GM12878 (cell line): Measurements from ENCODE around the gene ULK4. TPM values are rescaled to one million over a fixed set of nuclear protein-coding genes. Genes with fewer than 3 reads are reported as not detected.

Source experiments
- ATAC-seq: fragments of 200-7000 bp; cut with Tn5 transposase; 3 replicates; pipeline ENCODE4 v1.9.1; 2020; ENCODE audit warnings: mild to moderate bottlenecking, moderate library complexity
- BruUV-seq: library from RNA; stranded (reverse); fragments of 400-500 nt; replicated peaks from 2 replicates; lab custom pipeline; 2021; lab: Mats Ljungman, UMichigan
- CTCF ChIA-PET: fragments of 300-600 bp; sonication (Branson Sonifier 250); formaldehyde crosslinking; extraction: SDS; loops from one replicate; lab custom pipeline; 2021; ENCODE audit warnings: inconsistent platforms; lab: Yijun Ruan, JAX
- POLR2A ChIA-PET: fragments of 350-600 bp; formaldehyde crosslinking; extraction: SDS; loops from one replicate; lab custom pipeline; 2021; ENCODE audit warnings: inconsistent platforms; lab: Charles Lee
- RAD21 ChIA-PET: fragments of 300-600 bp; sonication (Branson Sonifier 250); formaldehyde crosslinking; loops from one replicate; lab custom pipeline; 2023; ENCODE audit warnings: antibody characterized with exemption; ENCODE audit not compliant: unreplicated experiment; lab: Charles Lee
- SMC1A ChIA-PET: fragments of 300-600 bp; sonication (Branson Sonifier 250); formaldehyde crosslinking; loops from one replicate; lab custom pipeline; 2023; ENCODE audit not compliant: unreplicated experiment, uncharacterized antibody; lab: Charles Lee
- DNase-seq: peaks from one replicate; pipeline ENCODE4 v3.0.0-alpha.2; 2011; ENCODE audit warnings: low read depth, low spot score
- FAIRE-seq: peaks from 3 replicates; lab custom pipeline; 2011; peaks lifted over from hg19 to GRCh38; lab: Jason Lieb, UNC
- H2AFZ ChIP-seq: 2 replicates; pipeline ENCODE4 v1.6.0; 2011; ENCODE audit warnings: low read depth, low read length, control low read depth; ENCODE audit not compliant: control insufficient read depth
- H3K27ac ChIP-seq: 2 replicates; pipeline ENCODE4 v1.5.1; 2011; ENCODE audit warnings: control low read depth; ENCODE audit not compliant: control insufficient read depth, insufficient read depth
- H3K27me3 ChIP-seq, 2 experiments: replicated peaks in 1 of 2; 2 replicates each; pipeline versions ENCODE4 v1.6.0 to v1.6.1; 2011; ENCODE audit warnings: low read length in 1 of 2; ENCODE audit not compliant: control insufficient read depth in 2 of 2, insufficient read depth in 2 of 2
- H3K36me3 ChIP-seq, 2 experiments: 2 replicates each; pipeline ENCODE4 v1.5.1; 2011; ENCODE audit warnings: low read length in 1 of 2; ENCODE audit not compliant: control insufficient read depth in 2 of 2, insufficient read depth in 2 of 2
- H3K4me1 ChIP-seq: 2 replicates; pipeline ENCODE4 v1.6.1; 2011; ENCODE audit warnings: mild to moderate bottlenecking, low read length, moderate library complexity, mixed read lengths; ENCODE audit not compliant: control insufficient read depth, insufficient read depth
- H3K4me2 ChIP-seq: 2 replicates; pipeline ENCODE4 v1.6.0; 2011; ENCODE audit warnings: control low read depth; ENCODE audit not compliant: control insufficient read depth, insufficient read depth
- H3K4me3 ChIP-seq: fragments of 200-600 bp; sonication (generic); 2 replicates; pipeline ENCODE4 v1.5.1; 2016
- H3K79me2 ChIP-seq: 2 replicates; pipeline ENCODE4 v1.6.0; 2011; ENCODE audit warnings: low read length; ENCODE audit not compliant: control insufficient read depth, insufficient read depth
- H3K9ac ChIP-seq: 2 replicates; pipeline ENCODE4 v1.8.0; 2011; ENCODE audit warnings: low read length, control low read depth, mixed read lengths; ENCODE audit not compliant: control insufficient read depth, insufficient read depth
- H3K9me3 ChIP-seq: replicated peaks from 3 replicates; pipeline ENCODE4 v1.5.1; 2011; ENCODE audit warnings: mild to moderate bottlenecking, low read length; ENCODE audit not compliant: control insufficient read depth, insufficient read depth
- H4K20me1 ChIP-seq: 2 replicates; pipeline ENCODE4 v1.6.0; 2011; ENCODE audit not compliant: control insufficient read depth, insufficient read depth
- BACH1 ChIP-seq: fragments of 450-650 bp; IDR thresholded peaks from 2 replicates; pipeline ENCODE4 v1.6.1; 2017; ENCODE audit warnings: mild to moderate bottlenecking, borderline replicate concordance
- BCL11A ChIP-seq: IDR thresholded peaks from 2 replicates; pipeline ENCODE4 v1.6.1; 2011; ENCODE audit warnings: low read depth, low read length
- CBFB ChIP-seq: IDR thresholded peaks from 2 replicates; pipeline ENCODE4 v1.6.1; 2016; ENCODE audit warnings: antibody characterized with exemption, low read depth
- E4F1 ChIP-seq: fragments of 450-650 bp; IDR thresholded peaks from 2 replicates; pipeline ENCODE4 v1.6.1; 2018; ENCODE audit warnings: borderline replicate concordance, mild to moderate bottlenecking; ENCODE audit not compliant: partially characterized antibody
- FOXM1 ChIP-seq: IDR thresholded peaks from 2 replicates; pipeline ENCODE4 v1.6.1; 2012; ENCODE audit warnings: low read depth, mild to moderate bottlenecking, inconsistent platforms, low read length, moderate library complexity
- GABPA ChIP-seq: IDR thresholded peaks from 2 replicates; pipeline ENCODE4 v1.6.1; 2014; ENCODE audit warnings: antibody characterized with exemption, low read depth, mild to moderate bottlenecking, inconsistent platforms
- HDGF ChIP-seq: fragments of 450-650 bp; IDR thresholded peaks from 2 replicates; pipeline ENCODE4 v1.6.1; 2016; ENCODE audit warnings: antibody characterized with exemption
- KDM1A ChIP-seq: fragments of 200-600 bp; sonication (generic); IDR thresholded peaks from 2 replicates; pipeline ENCODE4 v1.6.1; 2016; ENCODE audit warnings: borderline replicate concordance
- RBBP5 ChIP-seq: fragments of 200-600 bp; sonication (generic); conservative IDR thresholded peaks from 2 replicates; pipeline ENCODE4 v1.6.1; 2016
- RELA ChIP-seq: fragments of 450-650 bp; IDR thresholded peaks from 2 replicates; pipeline ENCODE4 v1.8.0; 2014; ENCODE audit warnings: borderline replicate concordance; ENCODE audit not compliant: partially characterized antibody
- SMAD1 ChIP-seq: fragments of 450-650 bp; IDR thresholded peaks from 2 replicates; pipeline ENCODE4 v1.6.1; 2018; ENCODE audit warnings: mild to moderate bottlenecking, low read depth; ENCODE audit not compliant: partially characterized antibody
- SMAD5 ChIP-seq: IDR thresholded peaks from 2 replicates; pipeline ENCODE4 v1.6.1; 2016; ENCODE audit warnings: antibody characterized with exemption, low read depth
- TBL1XR1 ChIP-seq: IDR thresholded peaks from 2 replicates; pipeline ENCODE4 v1.6.1; 2012; ENCODE audit warnings: low read depth, low read length, improper control_type of control experiment
- ZNF592 ChIP-seq: fragments of 450-650 bp; IDR thresholded peaks from 2 replicates; pipeline ENCODE4 v1.6.1; 2017; ENCODE audit warnings: mild to moderate bottlenecking, moderate library complexity
- WGBS: methylation state at CpG from one replicate; pipeline ENCODE4 v1.1.6; 2016; ENCODE audit warnings: low lambda C conversion rate; ENCODE audit not compliant: insufficient replicate concordance, insufficient coverage; ENCODE audit errors: missing lambda C conversion rate; 5-methylcytosine and 5-hydroxymethylcytosine counted together
- in situ Hi-C: fragments of 300-500 bp; cut with MboI; formaldehyde crosslinking; loops from 9 replicates; pipeline ENCODE4 v1.14.3; 2018; ENCODE audit warnings: mixed read lengths
- intact Hi-C: fragments of 100-400 bp; cut with micrococcal nuclease; formaldehyde crosslinking; loops from one replicate; pipeline ENCODE4 v1.14.2; 2022; ENCODE audit not compliant: unreplicated experiment
- polyA plus RNA-seq, 11 experiments: library from polyadenylated mRNA; depleted of rRNA in 4 of 11; unstranded in 6 of 11; stranded (reverse) in 5 of 11; fragments of >200 nt; fragmentation: Nextera tagmentation in 4 of 11; fragmentation: Illumina TruSeq in 1 of 11; extraction: Ambion mirVana in 4 of 11; extraction: Trizol in 1 of 11; gene quantifications; 1 replicate in 1 of 11; 2 replicates in 10 of 11; pipeline versions ENCODE4 v1.2.1 to v1.2.3, GENCODE V29; 2011 to 2016; ENCODE audit warnings: inconsistent platforms in 2 of 11, missing spikeins in 2 of 11, low read depth in 1 of 11
- total RNA-seq, 4 experiments: library from RNA; depleted of rRNA in 3 of 4; stranded (reverse); fragments of >200 nt in 3 of 4; fragmentation: Illumina TruSeq in 1 of 4; extraction: Trizol in 1 of 4; gene quantifications; 2 replicates each; pipeline versions ENCODE4 v1.2.1 to v1.2.3, GENCODE V29; 2013 to 2021
- TF ChIP-seq, protein P1 (sequence below): IDR thresholded peaks from 2 replicates; pipeline ENCODE4 v1.6.1; 2011; ENCODE audit warnings: mild to moderate bottlenecking, low read depth, low read length, moderate library complexity; ENCODE audit not compliant: insufficient replicate concordance
- TF ChIP-seq, protein P2 (sequence below): fragments of 450-650 bp; IDR thresholded peaks from 2 replicates; pipeline ENCODE4 v1.6.1; 2014; ENCODE audit warnings: mild to moderate bottlenecking

Gene ULK4
- total and polyA plus RNA-seq, 10 of the 15 experiments (the other 5 are each of a cell fraction or from before 2014, with no cell fraction given), result 3.5 to 7.6 (median 6.3) TPM

GRCh38 chr3:41630708-41631107 is 331.2 kb downstream of the ULK4 start (continued):
- no peak for TF ChIP-seq ZNF592
- no peak for TF ChIP-seq E4F1
- TF ChIP-seq RBBP5, result no peak

- FAIRE-seq (no peak), DNase-seq (no peak), ATAC-seq (no peak)
- intact Hi-C loops (no loop called here), in situ Hi-C loops (no loop called here)
- ChIA-PET SMC1A (interaction anchor here (0.8 to 0.9 kb wide), 2 partner anchors 19 to 62 kb away, joined by 3 read pairs; no protein-coding TSS in a partner anchor), RAD21 (no interaction called here), POLR2A (no interaction called here), CTCF (no interaction called here)
- no peaks in the 10 kb centered on the region for H3K9me3 ChIP-seq
- no peak overlapping the region for H2AFZ ChIP-seq
- H3K27ac ChIP-seq, result no peak overlapping the region
- 46% methylated on average over 1 of the region's 1 CpG for WGBS
- no TSS peak for BruUV-seq
- H3K79me2 ChIP-seq, result no peaks in the 10 kb centered on the region
- no peak overlapping the region for H3K4me2 ChIP-seq
- no peaks in the 10 kb centered on the region for H4K20me1 ChIP-seq
- H3K36me3 ChIP-seq, result no peaks in the 10 kb centered on the region
- H3K4me3 ChIP-seq, result no peak overlapping the region
- H3K27me3 ChIP-seq, result no peaks in the 10 kb centered on the region
- H3K4me1 ChIP-seq, result no peaks in the 10 kb centered on the region
- no peak overlapping the region for H3K9ac ChIP-seq
- TF ChIP-seq BCL11A (no peak), TBL1XR1 (no peak), SMAD5 (no peak), KDM1A (no peak), FOXM1 (no peak), RELA (no peak), BACH1 (no peak), CBFB (no peak), SMAD1 (no peak), GABPA (no peak), HDGF (no peak)
- TF ChIP-seq, protein P1, sequence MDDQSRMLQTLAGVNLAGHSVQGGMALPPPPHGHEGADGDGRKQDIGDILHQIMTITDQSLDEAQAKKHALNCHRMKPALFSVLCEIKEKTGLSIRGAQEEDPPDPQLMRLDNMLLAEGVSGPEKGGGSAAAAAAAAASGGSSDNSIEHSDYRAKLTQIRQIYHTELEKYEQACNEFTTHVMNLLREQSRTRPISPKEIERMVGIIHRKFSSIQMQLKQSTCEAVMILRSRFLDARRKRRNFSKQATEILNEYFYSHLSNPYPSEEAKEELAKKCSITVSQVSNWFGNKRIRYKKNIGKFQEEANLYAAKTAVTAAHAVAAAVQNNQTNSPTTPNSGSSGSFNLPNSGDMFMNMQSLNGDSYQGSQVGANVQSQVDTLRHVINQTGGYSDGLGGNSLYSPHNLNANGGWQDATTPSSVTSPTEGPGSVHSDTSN, result no peak
- TF ChIP-seq, protein P2, sequence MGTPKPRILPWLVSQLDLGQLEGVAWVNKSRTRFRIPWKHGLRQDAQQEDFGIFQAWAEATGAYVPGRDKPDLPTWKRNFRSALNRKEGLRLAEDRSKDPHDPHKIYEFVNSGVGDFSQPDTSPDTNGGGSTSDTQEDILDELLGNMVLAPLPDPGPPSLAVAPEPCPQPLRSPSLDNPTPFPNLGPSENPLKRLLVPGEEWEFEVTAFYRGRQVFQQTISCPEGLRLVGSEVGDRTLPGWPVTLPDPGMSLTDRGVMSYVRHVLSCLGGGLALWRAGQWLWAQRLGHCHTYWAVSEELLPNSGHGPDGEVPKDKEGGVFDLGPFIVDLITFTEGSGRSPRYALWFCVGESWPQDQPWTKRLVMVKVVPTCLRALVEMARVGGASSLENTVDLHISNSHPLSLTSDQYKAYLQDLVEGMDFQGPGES, result no peak
Observed at GRCh38 chr3:41629986-41630385, 331.9 kb downstream of the ULK4 start.
